HepG2 (cell line): Measurements from ENCODE around the gene TP53BP2.

ENCODE experiments used
- AHR ChIP-seq: IDR thresholded peaks from 2 replicates; pipeline ENCODE4 v1.6.1; 2018; ENCODE audit warnings: missing genetic modification reagents, missing compliant biosample characterization
- ELF4 ChIP-seq: sonication (generic); formaldehyde crosslinking; IDR thresholded peaks from 2 replicates; pipeline ENCODE4 v1.5.0; 2020; ENCODE audit warnings: missing genetic modification reagents, mild to moderate bottlenecking, moderate library complexity, borderline replicate concordance
- ETS1 ChIP-seq: sonication (generic); formaldehyde crosslinking; IDR thresholded peaks from 2 replicates; pipeline ENCODE4 v1.4.0; 2020; ENCODE audit warnings: missing genetic modification reagents
- HMGXB4 ChIP-seq, 2 experiments: sonication (generic) in 1 of 2; formaldehyde crosslinking in 1 of 2; IDR thresholded peaks; 2 replicates each; pipeline versions ENCODE4 v1.4.0 to v1.6.1; 2018 to 2020; ENCODE audit warnings: missing genetic modification reagents in 2 of 2, borderline replicate concordance in 1 of 2, low read depth in 1 of 2, mild to moderate bottlenecking in 1 of 2, missing biosample characterization in 1 of 2
- IRF1 ChIP-seq: sonication (generic); formaldehyde crosslinking; IDR thresholded peaks from 2 replicates; pipeline ENCODE4 v1.4.0; 2020; ENCODE audit warnings: low read depth, mild to moderate bottlenecking, missing genetic modification reagents
- JDP2 ChIP-seq: sonication (generic); formaldehyde crosslinking; IDR thresholded peaks from 2 replicates; pipeline ENCODE4 v1.8.1; 2022; ENCODE audit warnings: missing genetic modification reagents, borderline replicate concordance
- MTA1 ChIP-seq: sonication (generic); formaldehyde crosslinking; IDR thresholded peaks from 2 replicates; pipeline ENCODE4 v1.4.0; 2020; ENCODE audit warnings: missing genetic modification reagents, mild to moderate bottlenecking, borderline replicate concordance
- MZF1 ChIP-seq: sonication (generic); formaldehyde crosslinking; IDR thresholded peaks from 2 replicates; pipeline ENCODE4 v1.8.1; 2023; ENCODE audit warnings: mild to moderate bottlenecking, missing genetic modification reagents, borderline replicate concordance
- TCF12 ChIP-seq, 2 experiments: fragments of 450-650 bp in 1 of 2; sonication (generic) in 1 of 2; formaldehyde crosslinking in 1 of 2; IDR thresholded peaks; 2 replicates each; pipeline versions ENCODE4 v1.6.1 to v1.8.0; 2017 to 2022; ENCODE audit warnings: antibody characterized with exemption in 1 of 2, mild to moderate bottlenecking in 1 of 2, missing genetic modification reagents in 1 of 2, moderate library complexity in 1 of 2
- TCF7L2 ChIP-seq: IDR thresholded peaks from 2 replicates; pipeline ENCODE4 v1.6.1; 2011; ENCODE audit warnings: mild to moderate bottlenecking, low read depth, low read length, moderate library complexity
- ZBTB49 ChIP-seq: sonication (generic); formaldehyde crosslinking; IDR thresholded peaks from 2 replicates; pipeline ENCODE4 v1.4.0; 2020; ENCODE audit warnings: missing genetic modification reagents, borderline replicate concordance
- ZFX ChIP-seq: sonication (generic); formaldehyde crosslinking; IDR thresholded peaks from 2 replicates; pipeline ENCODE4 v1.4.0; 2020; ENCODE audit warnings: mild to moderate bottlenecking, low read depth, missing genetic modification reagents, moderate library complexity
- ZNF207 ChIP-seq: fragments of 450-650 bp; IDR thresholded peaks from 2 replicates; pipeline ENCODE4 v1.6.1; 2016; ENCODE audit warnings: antibody characterized with exemption, borderline replicate concordance

- TF ChIP-seq HMGXB4 (CRISPR knock-in tag; IDR thresholded peaks at IDR 0.05; ENCODE audit: borderline replicate concordance in 1 of 2, low read depth in 1 of 2) (no peak), ETS1 (CRISPR knock-in tag) (no peak), TCF7L2 (no peak), MZF1 (CRISPR knock-in tag) (no peak), ELF4 (CRISPR knock-in tag) (no peak), IRF1 (CRISPR knock-in tag) (no peak), ZBTB49 (CRISPR knock-in tag) (no peak), JDP2 (CRISPR knock-in tag) (no peak), AHR (CRISPR knock-in tag) (no peak), TCF12 (IDR thresholded peaks at IDR 0.05) (no peak), TCF12 (CRISPR knock-in tag; IDR thresholded peaks at IDR 0.05) (no peak), ZFX (CRISPR knock-in tag) (no peak), MTA1 (CRISPR knock-in tag) (no peak), ZNF207 (no peak)
Measured at GRCh38 chr1:223730479-223731132, 115.1 kb downstream of the TP53BP2 start.
